ENCODE measurements around the gene ARRB1.
A peak's percentile ranks its signal among the peaks of the same experiment; 100 is the strongest.

The ARRB1 gene

DNA sequence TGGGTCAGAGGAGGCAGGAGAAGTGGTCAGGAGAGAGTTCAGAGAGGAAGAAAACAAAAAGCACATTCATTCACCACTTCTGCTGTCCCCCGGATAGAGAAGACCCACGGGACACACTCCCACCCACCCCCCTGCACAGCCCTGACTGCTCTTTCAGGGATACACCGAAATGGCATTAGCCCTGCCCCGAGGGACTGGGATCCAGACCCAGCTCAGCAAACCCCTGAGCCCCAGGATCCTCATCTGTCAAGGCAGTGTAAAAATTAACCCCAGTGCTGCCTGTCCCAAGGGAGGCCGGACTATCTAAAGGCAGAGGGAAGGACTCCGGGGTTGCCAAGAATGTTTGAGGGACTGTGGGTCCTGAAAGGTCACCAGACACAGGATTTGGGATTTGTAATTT is 79.7 kb downstream of the ARRB1 start:
- DNase-seq, result no peak

DNA sequence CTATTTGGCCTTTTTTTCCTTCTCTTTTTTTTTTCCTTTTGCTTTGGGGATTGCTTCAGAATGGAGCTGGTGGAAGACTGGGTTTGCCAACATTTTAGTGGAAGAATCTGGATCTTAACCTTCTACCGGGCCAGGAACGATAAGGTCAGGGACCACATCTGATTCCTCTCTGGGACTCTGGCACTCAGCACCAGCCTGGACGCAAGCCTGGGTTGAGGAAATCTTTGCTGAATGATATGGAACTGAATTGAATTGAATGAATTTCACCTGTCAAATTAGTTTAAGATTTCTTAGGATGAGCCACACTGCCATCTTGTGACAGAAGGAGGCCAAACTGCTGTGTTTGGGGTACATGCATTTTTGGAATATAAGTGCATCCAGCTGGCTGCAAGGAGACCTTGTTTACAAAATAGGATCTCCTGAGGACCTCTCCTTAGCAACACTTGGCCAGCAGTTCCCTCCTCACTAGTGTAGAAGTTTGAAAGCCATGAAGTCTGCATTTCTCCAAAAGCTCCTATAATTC is 80.5 kb downstream of the ARRB1 start:
- peak; percentile 52 for DNase-seq

GRCh38 chr11:75269896-75270295 is 81.6 kb downstream of the ARRB1 start:
- no peak for DNase-seq

GRCh38 chr11:75269367-75269660 is 82.1 kb downstream of the ARRB1 start:
- no peak for DNase-seq

DNA sequence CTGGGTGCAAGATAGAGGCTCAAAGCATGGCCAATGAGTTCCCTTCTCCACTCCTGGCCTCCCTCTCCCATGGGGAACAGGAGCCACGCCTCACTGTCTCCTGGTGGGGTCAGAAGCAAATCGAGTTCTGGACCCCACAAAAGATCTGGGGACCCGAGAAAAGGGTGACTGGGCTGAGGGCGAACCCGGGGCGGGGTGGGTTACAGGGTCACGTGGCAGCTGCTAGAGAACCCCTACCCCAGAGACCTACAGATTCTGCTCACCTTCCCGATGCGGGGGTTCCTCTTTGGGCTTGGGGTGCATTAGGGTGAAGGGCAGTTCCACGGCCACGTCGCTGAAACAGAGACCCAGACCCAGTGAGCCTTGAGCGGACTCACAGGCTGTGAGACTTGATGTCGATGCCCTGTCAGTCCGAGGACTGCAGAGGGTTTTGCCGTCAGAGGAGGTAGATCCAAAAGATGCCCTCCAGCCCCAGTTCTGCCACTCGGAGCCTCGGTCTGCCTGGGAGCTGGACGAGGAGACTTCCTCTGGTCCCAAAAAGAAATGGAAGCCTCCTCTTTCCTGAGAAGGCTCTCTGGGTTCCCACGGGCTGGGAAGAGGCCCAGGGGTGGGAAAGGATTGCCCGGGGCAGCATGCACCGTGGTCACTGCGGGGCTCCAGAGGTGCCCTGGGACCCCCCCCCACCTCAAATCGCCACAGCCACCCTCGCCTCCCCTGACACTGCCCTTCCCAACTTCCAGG is 82.7 kb downstream of the ARRB1 start:
- no peak for DNase-seq

DNA sequence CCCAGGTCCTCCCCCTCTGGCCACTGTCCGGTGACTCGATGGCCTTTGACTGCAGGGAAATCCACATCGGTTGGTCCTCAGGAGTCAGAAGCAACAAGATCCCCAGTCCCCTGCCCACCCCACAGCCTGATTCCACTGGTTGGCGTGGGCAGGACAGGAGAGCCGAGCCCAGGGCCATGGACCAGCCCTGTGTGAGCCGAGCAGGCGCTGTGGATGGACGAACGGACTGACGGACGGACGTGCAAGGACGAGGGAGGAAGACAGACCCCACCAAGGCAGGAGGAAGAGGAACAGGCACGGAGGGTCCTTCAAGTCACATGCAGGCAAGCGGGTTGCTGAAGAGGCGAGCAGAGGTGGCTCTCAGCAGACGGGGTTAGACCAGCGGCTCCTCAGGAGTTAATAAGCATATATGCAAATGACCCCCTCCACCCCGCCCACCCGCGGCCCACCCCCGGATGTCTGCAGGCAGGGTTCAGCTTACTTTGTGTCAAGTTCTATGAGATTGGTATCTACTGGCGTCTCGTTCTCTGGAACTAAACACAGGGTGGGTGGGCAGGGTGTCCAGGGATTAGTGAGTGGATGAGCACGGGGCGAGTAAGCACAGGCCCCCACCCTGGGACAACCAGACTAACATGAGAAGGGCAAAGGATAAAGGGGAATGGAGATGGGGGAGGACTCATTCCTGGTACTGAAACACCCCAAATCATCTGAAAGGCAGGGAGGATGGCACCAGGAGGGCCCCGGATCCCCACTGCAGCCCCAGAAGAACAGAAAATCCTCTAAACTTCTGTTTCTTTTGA is 84.1 kb downstream of the ARRB1 start:
- DNase-seq, result no peak

DNA sequence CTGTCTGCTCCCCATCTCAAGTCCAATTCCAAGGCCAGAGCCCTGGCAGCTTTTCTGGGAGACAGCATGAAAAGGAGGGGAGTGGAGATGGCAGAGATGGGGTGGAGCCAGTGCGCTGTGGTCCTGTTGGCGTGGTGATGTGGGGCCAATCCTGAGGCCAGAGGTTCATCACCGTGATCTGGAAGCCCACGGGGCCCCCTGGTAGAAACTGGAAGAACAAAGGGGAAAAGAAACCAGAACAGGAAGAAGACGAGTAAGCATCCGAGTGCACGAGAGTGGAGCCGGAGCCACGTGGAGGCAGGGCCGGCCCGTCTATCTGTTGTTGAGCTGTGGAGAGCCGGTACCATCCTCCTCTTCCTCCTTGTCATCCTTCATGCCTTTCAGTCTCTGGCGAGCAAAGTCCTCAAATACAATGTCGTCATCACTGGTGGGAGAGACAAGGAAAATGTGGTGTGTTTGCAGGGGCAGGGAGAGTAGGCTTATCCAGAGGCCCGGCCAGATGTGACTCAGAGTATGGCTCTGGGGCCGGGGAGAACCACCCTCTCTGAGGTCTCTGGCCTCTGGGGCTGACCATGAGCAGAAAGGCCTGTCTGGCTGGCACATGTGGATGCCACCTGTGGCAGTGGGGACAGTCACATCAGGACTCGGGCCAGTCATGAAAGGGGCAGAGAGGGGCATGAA is 85.5 kb downstream of the ARRB1 start:
- DNase-seq, result no peak

DNA sequence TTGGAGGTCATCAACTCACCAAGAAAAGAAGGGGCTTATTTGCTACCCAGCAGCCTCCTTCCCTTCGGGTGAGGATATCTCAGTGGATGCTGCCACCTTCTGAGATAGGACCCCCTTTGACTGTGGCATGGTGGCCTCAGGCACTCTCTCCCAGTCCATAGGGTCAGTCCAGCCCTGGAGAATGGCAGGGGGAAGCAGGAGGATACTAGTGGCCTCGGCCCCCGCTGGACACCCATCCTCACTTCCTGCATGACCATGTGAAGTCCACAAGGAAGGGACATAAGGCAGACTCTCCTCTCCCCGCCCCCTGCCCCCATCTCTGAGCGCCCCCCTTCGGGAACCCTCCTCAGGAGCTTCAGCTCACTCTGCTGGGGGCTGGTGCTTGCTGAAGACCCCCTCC is 86.5 kb downstream of the ARRB1 start:
- no peak for DNase-seq

DNA sequence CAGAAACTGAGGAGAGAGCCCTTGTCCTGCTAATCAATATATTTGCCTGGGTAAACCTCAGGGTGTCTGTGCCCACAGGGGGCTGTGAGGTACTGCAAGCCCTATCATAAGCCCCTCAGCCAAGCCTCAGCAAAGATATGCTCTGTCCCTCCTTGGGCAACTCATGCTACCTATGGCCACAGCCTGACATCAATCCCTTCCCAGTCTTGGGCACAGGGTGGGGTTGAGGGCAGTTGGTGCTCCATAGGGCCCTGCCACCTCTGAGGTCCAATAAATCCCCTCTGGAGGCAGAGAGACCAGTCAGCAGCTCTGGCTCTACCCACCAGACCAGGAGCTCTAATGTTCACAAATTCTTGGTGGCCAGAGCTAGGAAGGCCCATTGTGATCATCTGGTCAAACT is 87.1 kb downstream of the ARRB1 start:
- no peak for DNase-seq

DNA sequence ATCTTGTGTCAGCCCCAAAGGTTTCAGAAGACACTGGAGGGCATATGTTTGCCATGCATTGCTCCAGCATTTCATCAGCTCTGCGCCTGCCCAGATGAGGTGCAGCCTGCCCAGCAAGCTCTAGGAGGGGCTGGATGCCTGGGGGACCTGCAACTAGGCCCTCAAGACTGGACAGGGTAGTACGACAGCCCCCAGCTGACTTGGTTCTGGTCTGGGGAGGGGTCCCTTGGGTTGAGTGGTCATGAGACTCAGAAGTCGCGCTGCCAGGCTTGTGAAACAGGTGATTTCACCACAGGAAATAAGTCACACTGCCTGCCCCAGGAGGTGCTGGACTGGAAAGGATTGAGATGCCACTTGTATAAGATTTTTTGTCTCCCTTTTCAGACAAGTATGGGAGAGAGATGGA is 87.5 kb downstream of the ARRB1 start:
- peak; percentile 55 for DNase-seq

GRCh38 chr11:75262961-75263852 is 88.3 kb downstream of the ARRB1 start:
- DNase-seq, result no peak

- no peak for DNase-seq
These were observed 89.0 kb downstream of the ARRB1 start for GRCh38 chr11:75262436-75262835.

GRCh38 chr11:75261902-75262361 is 89.5 kb downstream of the ARRB1 start:
- no peak for DNase-seq

- no peak for DNase-seq
These were observed 90.9 kb downstream of the ARRB1 start for GRCh38 chr11:75260396-75261170.

DNA sequence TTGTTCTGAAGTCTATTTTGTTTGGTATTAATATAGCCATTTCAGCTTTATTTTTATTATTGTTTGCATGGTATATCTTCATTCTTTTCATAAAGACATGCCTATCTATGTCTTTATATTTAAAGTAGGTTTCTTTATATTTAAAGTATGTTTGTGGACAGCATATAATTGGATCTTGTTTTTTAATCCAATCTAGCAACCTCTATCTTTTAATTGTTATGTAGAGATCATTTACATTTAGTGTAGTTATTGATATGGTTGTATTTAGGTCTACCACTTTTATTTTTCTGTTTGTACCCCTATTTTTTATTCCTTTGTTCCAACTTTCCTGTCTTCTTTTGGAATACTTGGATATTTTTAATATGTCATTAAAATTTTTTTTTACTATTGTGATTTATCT is 97.1 kb downstream of the ARRB1 start:
- no peak for DNase-seq

DNA sequence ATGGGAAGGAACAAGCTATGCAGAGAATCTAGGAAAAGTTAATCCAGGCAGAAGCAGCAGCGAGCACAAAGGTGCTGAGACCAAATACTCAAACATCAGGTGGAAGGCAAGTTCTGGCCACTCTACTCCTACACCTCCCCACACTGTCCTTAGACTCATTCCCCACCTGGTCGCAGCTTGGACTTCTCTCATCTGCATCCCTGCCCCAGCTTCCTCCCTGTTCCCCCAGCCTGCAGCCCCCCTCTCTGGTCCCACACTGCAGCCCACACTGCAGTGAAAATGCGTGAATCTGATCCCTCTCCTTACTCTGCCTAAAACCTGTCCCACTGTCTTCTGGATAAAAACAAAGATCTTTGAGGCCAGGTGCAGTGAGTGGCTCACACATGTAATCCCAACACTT is 101.8 kb downstream of the ARRB1 start:
- no peak for DNase-seq

GRCh38 chr11:75248924-75249256 is 102.6 kb downstream of the ARRB1 start:
- DNase-seq, result no peak

GRCh38 chr11:75246671-75247350 is 104.7 kb downstream of the ARRB1 start:
- no peak for DNase-seq

DNA sequence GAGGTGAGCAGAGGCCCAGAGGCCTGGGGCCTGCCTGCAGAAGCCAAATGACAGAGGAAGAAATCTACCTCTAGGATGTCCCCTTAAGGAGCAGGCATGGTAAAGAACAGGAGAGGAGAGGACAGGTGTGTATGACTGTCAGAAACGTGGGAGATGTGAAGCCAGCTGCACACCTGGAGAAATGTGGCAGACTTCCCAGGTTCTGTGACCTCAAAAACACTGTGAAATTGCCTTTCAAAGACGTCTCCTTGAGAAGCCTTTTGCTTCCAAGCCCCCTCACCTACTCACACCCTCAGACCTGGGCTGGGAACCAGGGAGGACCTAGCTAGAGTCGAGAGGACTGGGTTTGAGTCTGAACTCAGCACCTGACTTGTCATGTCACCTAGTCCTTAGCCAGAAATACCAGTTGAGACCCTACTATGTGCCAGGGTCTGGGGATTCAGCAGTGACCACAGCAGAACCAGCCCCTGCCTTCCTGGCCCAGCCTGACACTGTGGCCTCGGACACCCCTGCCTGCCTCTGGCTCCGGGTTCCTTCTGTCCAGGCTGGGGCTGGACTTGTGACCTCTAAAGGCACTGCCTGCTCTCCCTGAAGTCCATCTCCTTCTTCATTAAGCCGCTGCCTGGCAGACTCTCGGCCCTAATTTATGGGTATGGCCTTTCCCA is 105.3 kb downstream of the ARRB1 start:
- DNase-seq, result no peak

DNA sequence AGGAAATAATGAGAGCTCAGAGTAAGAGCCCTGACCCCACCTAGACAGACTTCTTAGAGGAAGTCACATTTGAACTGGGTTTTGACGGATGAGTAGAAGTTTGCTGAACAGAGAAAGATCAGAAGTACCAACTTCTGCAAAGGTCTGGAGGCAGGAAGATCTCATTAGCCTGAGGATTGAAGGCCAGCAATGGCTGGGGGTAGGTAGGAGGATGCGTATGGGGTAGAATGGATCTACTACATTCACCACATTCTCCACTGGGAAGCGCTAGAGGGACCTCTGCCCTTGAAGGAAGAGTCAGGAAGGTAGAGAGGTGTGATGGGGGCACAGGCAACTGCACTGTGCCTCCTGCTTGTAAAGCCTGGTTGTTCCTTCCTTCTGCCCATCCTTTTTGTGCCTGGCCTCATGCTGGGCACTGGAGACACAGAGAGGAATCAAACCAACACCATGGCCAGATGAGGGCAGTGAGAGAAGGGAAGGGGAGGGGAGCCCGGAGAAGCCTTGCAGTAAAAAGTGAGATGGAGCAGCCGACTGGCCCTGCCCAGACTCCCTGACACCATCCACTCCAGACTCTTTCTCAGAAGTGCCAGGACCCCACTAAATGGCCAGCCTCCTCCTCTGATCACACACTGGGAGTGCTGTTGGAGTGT is 106.0 kb downstream of the ARRB1 start:
- DNase-seq, result no peak
